B cell (primary cell): Measurements from ENCODE around the gene SERPINB12. TPM values are rescaled to one million over a fixed set of nuclear protein-coding genes. Genes with fewer than 3 reads are reported as not detected.

Experiments used
- ATAC-seq: fragments of 200-7000 bp; cut with Tn5 transposase; one replicate; pipeline ENCODE4 v1.10.0; 2021; ENCODE audit warnings: low read depth, mild to moderate bottlenecking, moderate number of reproducible peaks, moderate library complexity
- CTCF ChIA-PET: fragments of 350-600 bp; sonication (Branson Sonifier 250); formaldehyde crosslinking; loops from one replicate; lab custom pipeline; 2021; ENCODE audit warnings: antibody characterized with exemption, inconsistent platforms; lab: Charles Lee
- POLR2A ChIA-PET: fragments of 350-600 bp; sonication (Branson Sonifier 250); formaldehyde crosslinking; loops from one replicate; lab custom pipeline; 2021; ENCODE audit warnings: antibody characterized with exemption; lab: Charles Lee
- DNase-seq: peaks from one replicate; pipeline ENCODE4 v3.0.0; 2013
- H2AFZ ChIP-seq: 2 replicates; pipeline ENCODE4 v1.6.1; 2012; ENCODE audit warnings: mild to moderate bottlenecking, low read depth, low read length; ENCODE audit not compliant: insufficient read depth, poor library complexity, severe bottlenecking
- H3K27ac ChIP-seq, 2 donors: 1 replicate in 1 of 2; 2 replicates in 1 of 2; pipeline ENCODE4 v1.5.1; 2012 to 2013; ENCODE audit warnings: low read length in 2 of 2, mild to moderate bottlenecking in 2 of 2, moderate library complexity in 1 of 2
- H3K27me3 ChIP-seq, 4 experiments: fragments of 200-600 bp in 1 of 4; sonication (generic) in 1 of 4; replicated peaks in 1 of 4; 1 replicate in 2 of 4; 2 replicates in 2 of 4; pipeline versions ENCODE4 v1.6.1 to v1.7.0; 2013 to 2016; ENCODE audit warnings: low read length in 3 of 4, mild to moderate bottlenecking in 2 of 4, mixed read lengths in 1 of 4, moderate library complexity in 1 of 4; ENCODE audit not compliant: insufficient read depth in 4 of 4, control insufficient read depth in 3 of 4; ENCODE audit errors: control extremely low read depth in 1 of 4
- H3K36me3 ChIP-seq, 2 experiments: replicated peaks in 1 of 2; 1 replicate in 1 of 2; 2 replicates in 1 of 2; pipeline versions ENCODE4 v1.6.1 to v1.7.1; 2013; ENCODE audit warnings: low read length in 1 of 2; ENCODE audit not compliant: insufficient read depth in 2 of 2, control insufficient read depth in 1 of 2; ENCODE audit errors: control extremely low read depth in 1 of 2, extremely low read depth in 1 of 2
- H3K4me1 ChIP-seq, 2 donors: fragments of 200-600 bp in 1 of 2; sonication (generic) in 1 of 2; 1 replicate in 1 of 2; 2 replicates in 1 of 2; pipeline versions ENCODE4 v1.5.1 to v1.6.1; 2013 to 2017; ENCODE audit warnings: low read length in 2 of 2; ENCODE audit not compliant: control insufficient read depth in 2 of 2, insufficient read depth in 2 of 2
- H3K4me2 ChIP-seq: replicated peaks from 2 replicates; pipeline ENCODE3; 2012; ENCODE audit warnings: mild to moderate bottlenecking, low read depth, low read length; ENCODE audit not compliant: poor library complexity, severe bottlenecking
- H3K4me3 ChIP-seq, 5 experiments: fragments of 200-600 bp in 1 of 5; sonication (generic) in 1 of 5; 1 replicate in 3 of 5; 2 replicates in 2 of 5; pipeline versions ENCODE4 v1.5.1 to v1.7.0; 2011 to 2016; ENCODE audit warnings: low read length in 4 of 5, mild to moderate bottlenecking in 4 of 5, low read depth in 2 of 5, control low read depth in 1 of 5, moderate library complexity in 1 of 5; ENCODE audit not compliant: insufficient read depth in 1 of 5; ENCODE audit errors: control extremely low read depth in 1 of 5, extremely low read depth in 1 of 5
- H3K79me2 ChIP-seq: fragments of 200-600 bp; sonication (generic); one replicate; pipeline ENCODE4 v1.6.0; 2016; ENCODE audit warnings: low read length; ENCODE audit not compliant: control insufficient read depth, insufficient read depth
- H3K9ac ChIP-seq: fragments of 200-600 bp; sonication (generic); 2 replicates; pipeline ENCODE4 v1.6.1; 2017; ENCODE audit warnings: mild to moderate bottlenecking, low read length, moderate library complexity
- H3K9me3 ChIP-seq, 3 donors: one replicate each; pipeline versions ENCODE4 v1.6.1 to v1.7.1; 2013; ENCODE audit warnings: low read length in 2 of 3; ENCODE audit not compliant: control insufficient read depth in 2 of 3, insufficient read depth in 1 of 3; ENCODE audit errors: control extremely low read depth in 1 of 3
- H4K20me1 ChIP-seq: 2 replicates; pipeline ENCODE4 v1.6.0; 2012; ENCODE audit warnings: mild to moderate bottlenecking, low read length; ENCODE audit not compliant: insufficient read depth, control insufficient read depth, poor library complexity, severe bottlenecking
- H3K27ac Mint-ChIP-seq: one replicate; pipeline ENCODE4 v1.8.0; 2021; ENCODE audit warnings: mixed read lengths
- H3K27me3 Mint-ChIP-seq: one replicate; pipeline ENCODE4 v1.8.0; 2021; ENCODE audit warnings: mixed read lengths
- H3K4me1 Mint-ChIP-seq: one replicate; pipeline ENCODE4 v1.8.0; 2021; ENCODE audit warnings: mixed read lengths
- H3K4me3 Mint-ChIP-seq: one replicate; pipeline ENCODE4 v1.8.0; 2021; ENCODE audit warnings: mixed read lengths
- H3K9me3 Mint-ChIP-seq: one replicate; pipeline ENCODE4 v1.8.0; 2022; ENCODE audit warnings: mixed read lengths; ENCODE audit not compliant: insufficient read depth
- CTCF ChIP-seq: fragments of 200-600 bp; IDR thresholded peaks from one replicate; pipeline ENCODE4 v1.8.0; 2022; ENCODE audit warnings: antibody characterized with exemption, mild to moderate bottlenecking
- EZH2 ChIP-seq: IDR thresholded peaks from 2 replicates; pipeline ENCODE4 v1.6.1; 2012; ENCODE audit warnings: borderline replicate concordance, low read depth, mild to moderate bottlenecking, moderate library complexity, low read length; ENCODE audit not compliant: insufficient read depth, poor library complexity, severe bottlenecking
- WGBS: methylation state at CpG from one replicate; pipeline ENCODE4 v1.1.5; 2013; ENCODE audit warnings: missing lambda C conversion rate; ENCODE audit not compliant: insufficient coverage; 5-methylcytosine and 5-hydroxymethylcytosine counted together
- intact Hi-C: fragments of 100-400 bp; cut with micrococcal nuclease; formaldehyde crosslinking; loops from one replicate; pipeline ENCODE4 v1.10.0; 2022
- polyA plus RNA-seq: library from polyadenylated mRNA; depleted of rRNA; stranded (reverse); fragments of >200 nt; gene quantifications from 2 replicates; pipeline ENCODE4 v1.2.3, GENCODE V29; 2012
- total RNA-seq, 2 donors: library from RNA; stranded (reverse); fragments of 120-200 nt in 1 of 2; gene quantifications; 1 replicate in 1 of 2; 2 replicates in 1 of 2; pipeline versions ENCODE4 v1.2.3 to v1.2.4, GENCODE V29; 2013 to 2022

Gene SERPINB12
- total and polyA plus RNA-seq, 2 donors (not counting 1 experiment from before 2014, with no cell fraction given), result not detected

GRCh38 chr18:63575681-63576080 lies 33.5 kb downstream of the SERPINB12 start:
- Histone ChIP-seq H3K9ac (no peak overlapping the region), H3K4me3 (no peak overlapping the region), H3K4me2 (no peak overlapping the region), H3K27ac (no peak overlapping the region), H3K27me3 (peaks cover 0 to 4% (median 0%) of the 10 kb centered on the region in 4 experiments), H3K9me3 (no peaks in the 10 kb centered on the region), H3K36me3 (no peaks in the 10 kb centered on the region), H3K79me2 (no peaks in the 10 kb centered on the region), H2AFZ (no peak overlapping the region), H3K4me1 (no peaks in the 10 kb centered on the region), H4K20me1 (no peaks in the 10 kb centered on the region)
- no peak for TF ChIP-seq CTCF
- no peak for TF ChIP-seq EZH2
- Mint-ChIP-seq H3K4me1 (no peaks in the 10 kb centered on the region), H3K9me3 (no peaks in the 10 kb centered on the region), H3K27ac (no peak overlapping the region), H3K27me3 (peaks cover 25% of the 10 kb centered on the region), H3K4me3 (no peak overlapping the region)
- ATAC-seq, result no peak
- intact Hi-C loops, result no loop called here
- no peak for DNase-seq
- CTCF ChIA-PET, result no interaction called here
- POLR2A ChIA-PET, result no interaction called here

GRCh38 chr18:63578357-63578958 lies 36.3 kb downstream of the SERPINB12 start:
- no peaks in the 10 kb centered on the region for H3K4me1 Mint-ChIP-seq
- Histone ChIP-seq H3K36me3 (no peaks in the 10 kb centered on the region), H3K4me1 (no peaks in the 10 kb centered on the region), H3K9ac (no peak overlapping the region), H3K79me2 (no peaks in the 10 kb centered on the region), H3K27me3 (peaks cover 0 to 4% (median 0%) of the 10 kb centered on the region in 4 experiments), H3K27ac (no peak overlapping the region), H3K4me3 (no peak overlapping the region), H2AFZ (no peak overlapping the region), H3K9me3 (no peaks in the 10 kb centered on the region), H3K4me2 (no peak overlapping the region), H4K20me1 (no peaks in the 10 kb centered on the region)
- intact Hi-C loops, result loop anchor here (1.0 kb wide), 1 partner anchor 60 kb away; no protein-coding TSS in a partner anchor
- ATAC-seq (no peak), DNase-seq (peak; percentile 12)
- POLR2A ChIA-PET, result no interaction called here
- H3K27me3 Mint-ChIP-seq, result peaks cover 11% of the 10 kb centered on the region
- H3K4me3 Mint-ChIP-seq, result no peak overlapping the region
- CTCF ChIA-PET, result interaction anchor here (1.5 kb wide), 1 partner anchor 60 kb away, joined by 7 read pairs; no protein-coding TSS in a partner anchor
- H3K9me3 Mint-ChIP-seq, result no peaks in the 10 kb centered on the region
- no peak overlapping the region for H3K27ac Mint-ChIP-seq
- TF ChIP-seq CTCF, result peak; percentile 32
- no peak for TF ChIP-seq EZH2
- 0% methylated on average over 2 of the region's 5 CpGs for WGBS
